ENCODE data around the gene PPP2R2D. TPM values are rescaled to one million over a fixed set of nuclear protein-coding genes. Genes with fewer than 3 reads are reported as not detected.
A peak's percentile ranks its signal among the peaks of the same experiment; 100 is the strongest.

PPP2R2D gene
- total RNA-seq, 1 experiment from 2014 or later = 29.2 TPM

DNA sequence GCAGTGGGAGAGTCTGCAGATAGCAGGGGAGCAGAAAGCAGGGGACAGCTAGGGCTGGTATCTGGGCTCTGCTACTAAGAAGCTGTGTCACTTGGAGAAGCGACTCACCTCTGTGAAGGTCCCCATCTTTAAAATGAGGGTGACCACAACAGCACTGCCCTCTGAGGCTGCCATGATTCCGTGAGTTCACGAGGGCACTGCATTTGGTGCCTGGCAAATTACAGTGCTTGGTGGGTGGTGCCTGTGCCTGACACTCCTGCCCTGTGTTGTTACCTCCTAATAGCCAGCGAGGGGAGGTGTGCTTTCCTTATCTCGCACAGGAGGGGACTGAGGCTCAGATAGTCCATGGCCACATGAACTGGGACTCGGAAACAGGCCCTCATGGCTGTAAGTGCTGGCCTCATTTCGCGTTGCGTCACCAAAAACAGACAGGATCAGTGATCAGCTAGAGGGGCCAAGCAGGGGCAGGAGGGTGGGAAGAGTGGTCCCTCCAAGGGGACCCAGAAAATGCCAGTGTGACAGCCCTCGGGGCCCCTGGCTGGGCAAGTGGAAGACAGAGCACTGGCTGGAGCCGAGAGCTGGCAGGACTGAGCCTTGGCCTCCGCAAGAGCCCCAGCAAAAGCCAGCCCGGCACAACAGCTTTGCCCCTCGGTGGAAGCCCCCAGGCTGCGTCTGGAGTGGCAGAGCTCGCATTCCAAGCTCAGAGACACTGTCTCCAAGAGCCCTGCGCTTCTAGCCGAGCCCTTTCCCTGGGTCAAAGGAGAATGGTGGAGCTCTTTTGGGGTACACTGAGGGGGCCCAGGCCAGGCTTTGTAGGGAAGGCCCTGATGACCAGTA is 98.3 kb downstream of the PPP2R2D start:
- Histone ChIP-seq H3K36me3 (no peaks in the 10 kb centered on the region), H3K27ac (no peak overlapping the region), H3K4me1 (replicated peaks) (peaks cover 18% of the 10 kb centered on the region), H3K27me3 (replicated peaks) (no peaks in the 10 kb centered on the region), H3K4me3 (no peak overlapping the region), H3K9me3 (replicated peaks) (no peaks in the 10 kb centered on the region)
- DNase-seq (ENCODE audit: low read depth in 1 of 2, low spot score in 2 of 2) = no peak

DNA sequence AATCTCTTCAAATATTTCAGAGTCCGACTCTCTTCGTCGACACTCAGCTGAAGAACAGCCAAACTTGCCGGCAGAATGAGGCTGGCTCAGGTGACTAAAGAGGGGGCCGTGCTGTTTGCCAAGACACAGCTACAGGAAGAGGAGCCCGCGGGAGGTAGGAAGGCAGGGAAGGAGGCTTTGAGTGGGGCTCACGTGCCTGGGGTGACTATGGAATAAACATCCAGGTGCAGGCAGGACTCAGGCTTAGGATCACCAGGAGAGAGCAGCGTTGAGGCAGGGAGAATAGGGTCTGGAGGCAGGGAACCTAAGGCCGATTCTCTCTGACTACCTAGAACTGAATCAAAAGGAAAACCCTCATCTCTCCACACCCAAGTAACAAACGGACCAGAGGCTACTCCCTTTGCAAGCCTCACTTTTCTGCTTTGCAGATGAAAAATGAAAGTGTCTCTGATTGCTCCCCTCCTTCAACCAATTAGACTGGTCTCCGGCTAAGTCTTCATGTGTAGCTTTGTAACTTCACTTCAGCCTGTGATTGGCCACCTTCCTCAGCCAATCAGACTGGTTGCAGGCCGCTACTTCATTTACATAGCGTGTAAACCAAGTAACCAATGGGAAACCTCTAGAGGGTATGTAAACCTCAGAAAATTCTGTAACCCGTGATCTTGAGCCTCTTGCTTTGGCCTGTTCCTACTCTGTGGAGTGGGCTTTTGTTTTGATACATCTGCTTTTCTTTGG is 100.6 kb downstream of the PPP2R2D start:
- DNase-seq (ENCODE audit: low read depth in 1 of 2, low spot score in 2 of 2) = peak in 1 of 2 experiments; percentile 31
- Histone ChIP-seq H3K9me3 (replicated peaks) (peaks cover 7% of the 10 kb centered on the region; the same call in 1 of the 2 replicates), H3K27ac (no peak overlapping the region), H3K36me3 (no peaks in the 10 kb centered on the region), H3K27me3 (replicated peaks) (no peaks in the 10 kb centered on the region), H3K4me3 (peak overlapping the region; percentile 5; the same call in 1 of the 2 replicates), H3K4me1 (replicated peaks) (peaks cover 18% of the 10 kb centered on the region)

DNA sequence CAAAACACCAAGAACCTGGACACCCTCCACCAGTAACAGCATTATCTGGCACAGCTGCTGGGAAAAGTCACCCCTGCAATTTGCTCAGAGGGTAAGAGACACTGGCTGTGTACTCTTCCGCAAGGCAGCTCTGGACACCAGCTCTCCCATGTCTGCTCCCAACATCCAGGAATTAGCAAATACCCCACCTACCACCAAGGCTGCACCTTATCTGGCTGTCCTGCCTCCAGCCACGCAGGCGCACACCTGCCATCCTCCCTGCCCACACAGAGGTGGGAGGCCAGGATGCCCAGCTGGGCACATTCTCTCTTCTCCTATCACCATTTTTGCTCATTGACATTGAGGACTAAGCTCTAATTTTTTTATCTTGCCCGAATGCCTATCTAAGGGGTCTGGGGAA is 101.2 kb downstream of the PPP2R2D start:
- no peak for DNase-seq (ENCODE audit: low read depth in 1 of 2, low spot score in 2 of 2)
- Histone ChIP-seq H3K9me3 (replicated peaks) (peaks cover 7% of the 10 kb centered on the region; the same call in 1 of the 2 replicates), H3K27ac (no peak overlapping the region), H3K4me3 (no peak overlapping the region), H3K36me3 (no peaks in the 10 kb centered on the region), H3K4me1 (replicated peaks) (peaks cover 15% of the 10 kb centered on the region), H3K27me3 (replicated peaks) (no peaks in the 10 kb centered on the region)

DNA sequence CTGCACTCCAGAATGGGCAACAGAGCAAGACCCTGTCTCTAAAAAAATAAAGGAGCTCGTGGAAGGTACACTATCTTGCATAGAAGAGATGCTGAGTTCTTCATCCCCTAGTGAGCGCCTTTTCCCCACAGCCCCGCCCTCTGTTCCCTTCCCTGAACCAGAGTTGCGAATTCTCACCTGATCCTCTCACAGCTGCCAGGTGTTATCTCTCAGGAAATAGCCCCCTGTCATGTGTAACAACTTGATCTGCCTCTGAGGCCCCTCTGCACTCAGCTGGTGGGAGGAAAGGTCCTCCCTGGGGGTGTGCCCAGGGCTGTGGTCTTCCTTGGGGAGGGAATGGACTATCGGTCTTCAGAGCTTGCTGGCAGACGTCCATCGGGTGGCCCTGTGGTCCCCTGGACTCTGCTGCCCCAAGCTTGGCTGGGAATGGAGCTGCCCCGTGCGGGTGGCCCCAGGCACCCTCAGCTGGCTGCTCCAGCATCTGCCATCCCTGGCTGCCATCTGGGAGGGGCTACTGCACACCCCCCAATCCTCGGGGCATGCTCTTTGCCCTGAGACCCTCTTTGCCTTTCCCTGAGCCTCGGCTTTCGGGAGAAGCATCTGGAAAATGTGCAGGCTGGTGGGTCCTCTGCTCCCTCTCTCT is 102.6 kb downstream of the PPP2R2D start:
- Histone ChIP-seq H3K9me3 (replicated peaks) (peaks cover 7% of the 10 kb centered on the region; the same call in 1 of the 2 replicates), H3K36me3 (no peaks in the 10 kb centered on the region), H3K27me3 (replicated peaks) (no peaks in the 10 kb centered on the region), H3K4me3 (no peak overlapping the region), H3K4me1 (replicated peaks) (peaks cover 1% of the 10 kb centered on the region), H3K27ac (no peak overlapping the region)
- DNase-seq (ENCODE audit: low read depth in 1 of 2, low spot score in 2 of 2) = no peak

DNA sequence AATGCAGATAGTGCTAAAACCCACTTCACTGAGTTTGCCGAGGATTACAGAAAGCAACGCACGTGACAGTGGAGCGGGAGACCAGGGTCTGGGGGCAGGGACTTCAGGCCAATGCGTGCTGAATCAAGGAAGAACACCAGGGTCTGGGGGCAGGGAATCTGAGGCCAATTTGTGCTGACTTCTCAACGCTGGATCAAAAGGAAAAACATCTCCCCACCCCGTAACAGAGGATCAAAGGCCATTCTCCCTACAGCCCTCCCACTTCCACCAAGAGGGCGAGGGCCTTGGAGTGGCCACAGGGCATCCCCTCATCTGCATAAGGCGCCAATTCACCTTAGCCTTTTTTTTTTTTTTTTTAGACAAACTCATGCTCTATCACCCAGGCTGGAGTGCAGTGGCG is 103.2 kb downstream of the PPP2R2D start:
- no peaks in the 10 kb centered on the region for H3K27me3 ChIP-seq (replicated peaks)
- H3K27ac ChIP-seq = no peak overlapping the region
- no peak for DNase-seq (ENCODE audit: low read depth in 1 of 2, low spot score in 2 of 2)
- peaks cover 7% of the 10 kb centered on the region; the same call in 1 of the 2 replicates for H3K9me3 ChIP-seq (replicated peaks)
- no peaks in the 10 kb centered on the region for H3K4me1 ChIP-seq (replicated peaks)
- H3K4me3 ChIP-seq = no peak overlapping the region
- H3K36me3 ChIP-seq = no peaks in the 10 kb centered on the region

DNA sequence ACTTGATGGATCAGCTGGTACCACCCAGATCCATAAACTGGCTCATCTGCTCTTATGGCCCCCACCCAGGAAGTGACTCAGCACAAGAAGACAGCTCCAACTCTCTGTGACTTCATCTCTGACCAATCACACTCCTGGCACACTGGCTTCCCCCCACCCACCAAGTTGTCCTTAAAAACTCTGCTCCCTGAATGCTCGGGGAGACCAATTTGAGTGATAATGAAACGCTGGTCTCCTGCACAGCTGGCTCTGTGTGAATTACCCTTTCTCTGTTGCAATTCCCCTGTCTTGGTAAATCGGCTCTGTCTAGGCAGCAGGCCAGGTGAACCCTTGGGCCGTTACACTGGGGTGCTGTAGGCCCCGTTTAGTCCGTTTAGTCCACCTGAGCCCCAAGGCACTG is 104.3 kb downstream of the PPP2R2D start:
- DNase-seq (ENCODE audit: low read depth in 1 of 2, low spot score in 2 of 2) = no peak
- Histone ChIP-seq H3K9me3 (replicated peaks) (peaks cover 7% of the 10 kb centered on the region; the same call in 1 of the 2 replicates), H3K27ac (no peak overlapping the region), H3K4me1 (replicated peaks) (no peaks in the 10 kb centered on the region), H3K4me3 (no peak overlapping the region), H3K27me3 (replicated peaks) (peaks cover 3% of the 10 kb centered on the region; the same call in 1 of the 2 replicates), H3K36me3 (no peaks in the 10 kb centered on the region)

DNA sequence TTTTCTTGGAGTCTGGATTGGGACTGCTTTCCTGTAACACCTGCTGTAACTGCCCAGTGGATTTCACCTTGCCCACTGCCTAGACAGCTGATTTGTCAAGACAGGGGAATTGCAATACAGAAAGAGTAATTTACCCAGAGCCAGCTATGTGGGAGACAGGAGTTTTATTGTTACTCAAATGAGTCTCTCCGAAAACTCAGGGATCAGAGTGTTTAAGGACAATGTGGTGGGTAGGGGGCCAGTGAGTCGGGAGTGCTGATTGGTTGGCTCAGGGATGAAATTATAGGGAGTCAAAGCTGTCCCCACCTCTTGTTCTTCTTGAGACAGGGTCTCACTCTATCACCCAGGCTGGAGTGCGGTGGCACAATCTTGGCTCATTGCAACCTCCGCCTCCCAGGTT is 106.2 kb downstream of the PPP2R2D start:
- no peak overlapping the region for H3K27ac ChIP-seq

DNA sequence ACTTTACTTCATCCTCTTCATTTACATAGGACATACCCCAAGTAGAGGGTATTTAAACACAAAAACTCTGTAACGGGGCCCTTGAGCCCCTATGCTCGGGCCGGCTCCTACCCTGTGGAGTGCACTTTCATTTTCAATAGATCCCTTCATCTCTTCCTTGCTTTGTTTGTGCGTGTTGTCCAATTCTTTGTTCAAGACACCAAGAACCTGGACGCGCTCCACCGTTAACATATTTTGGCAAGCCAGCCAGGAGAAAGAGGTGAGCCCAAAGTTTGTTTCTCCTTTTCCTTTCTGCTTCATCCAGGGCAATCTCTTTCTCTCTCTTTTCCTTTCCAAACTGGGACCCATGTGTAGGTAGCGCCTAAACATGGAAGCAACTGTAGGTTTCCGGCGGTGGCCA is 106.9 kb downstream of the PPP2R2D start:
- Histone ChIP-seq H3K36me3 (no peaks in the 10 kb centered on the region), H3K4me1 (replicated peaks) (no peaks in the 10 kb centered on the region), H3K9me3 (replicated peaks) (peaks cover 7% of the 10 kb centered on the region; the same call in 1 of the 2 replicates), H3K27ac (no peak overlapping the region), H3K4me3 (no peak overlapping the region), H3K27me3 (replicated peaks) (peaks cover 20% of the 10 kb centered on the region)
- DNase-seq (ENCODE audit: low read depth in 1 of 2, low spot score in 2 of 2) = no peak

More for the DNA sequence above, 106.2 kb downstream of the PPP2R2D start:
- Histone ChIP-seq H3K9me3 (replicated peaks) (peaks cover 7% of the 10 kb centered on the region; the same call in 1 of the 2 replicates), H3K27me3 (replicated peaks) (peaks cover 14% of the 10 kb centered on the region), H3K36me3 (no peaks in the 10 kb centered on the region), H3K4me1 (replicated peaks) (no peaks in the 10 kb centered on the region), H3K4me3 (no peak overlapping the region)
- DNase-seq (ENCODE audit: low read depth in 1 of 2, low spot score in 2 of 2) = no peak

Other genes starting within 250 kb of the PPP2R2D start
- 145 and 166 TPM in 2 replicates for gene BNIP3, start 80.9 kb downstream of the PPP2R2D start, total RNA-seq (2014; rRNA removed; shearing (Covaris generic))
- 0.16 and 0.75 TPM in 2 replicates for gene JAKMIP3, start 164.9 kb downstream of the PPP2R2D start, total RNA-seq (2014; rRNA removed; shearing (Covaris generic))